ENCODE measurements around the gene BRSK1.

Gene BRSK1

DNA sequence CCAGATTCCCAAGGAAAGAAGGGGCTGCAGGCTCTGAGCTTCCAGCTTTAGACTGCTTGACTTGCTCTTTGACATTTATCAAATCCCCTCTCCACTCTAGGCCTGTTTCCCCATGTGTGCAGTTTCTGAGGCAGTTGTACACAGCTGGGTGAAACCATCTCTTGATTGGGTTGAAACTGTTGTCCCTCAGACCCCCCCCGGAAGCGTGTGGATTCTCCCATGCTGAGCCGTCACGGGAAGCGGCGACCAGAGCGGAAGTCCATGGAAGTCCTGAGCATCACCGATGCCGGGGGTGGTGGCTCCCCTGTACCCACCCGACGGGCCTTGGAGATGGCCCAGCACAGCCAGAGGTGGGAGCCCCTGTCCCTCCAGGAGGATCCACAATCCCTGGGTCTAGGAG, 19.7 kb downstream of the BRSK1 start:
- no peak for DNase-seq (ENCODE audit: low read depth in 2 of 3, low spot score in 1 of 3)

DNA sequence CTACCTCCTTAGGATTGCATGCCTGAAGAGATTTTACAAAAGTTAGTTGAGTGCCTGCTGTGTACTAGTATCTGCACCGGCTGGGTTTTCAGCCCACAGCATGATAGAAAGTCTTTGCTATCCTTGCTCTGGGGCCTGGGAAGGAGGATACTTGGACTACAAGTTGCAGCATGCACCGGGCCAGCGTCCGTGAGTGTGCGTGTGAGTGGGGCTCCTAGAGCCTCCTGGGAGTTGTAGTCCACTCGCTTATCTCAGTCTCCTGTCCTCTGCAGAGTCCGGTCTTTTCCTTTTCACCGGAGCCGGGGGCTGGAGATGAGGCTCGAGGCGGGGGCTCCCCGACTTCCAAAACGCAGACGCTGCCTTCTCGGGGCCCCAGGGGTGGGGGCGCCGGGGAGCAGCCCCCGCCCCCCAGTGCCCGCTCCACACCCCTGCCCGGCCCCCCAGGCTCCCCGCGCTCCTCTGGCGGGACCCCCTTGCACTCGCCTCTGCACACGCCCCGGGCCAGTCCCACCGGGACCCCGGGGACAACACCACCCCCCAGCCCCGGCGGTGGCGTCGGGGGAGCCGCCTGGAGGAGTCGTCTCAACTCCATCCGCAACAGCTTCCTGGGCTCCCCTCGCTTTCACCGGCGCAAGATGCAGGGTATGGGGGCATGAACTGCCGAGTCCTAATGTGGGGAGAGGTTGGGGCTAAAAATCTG, 20.6 kb downstream of the BRSK1 start:
- peak in 1 of 3 donors; percentile 24 for DNase-seq (ENCODE audit: low read depth in 2 of 3, low spot score in 1 of 3)

DNA sequence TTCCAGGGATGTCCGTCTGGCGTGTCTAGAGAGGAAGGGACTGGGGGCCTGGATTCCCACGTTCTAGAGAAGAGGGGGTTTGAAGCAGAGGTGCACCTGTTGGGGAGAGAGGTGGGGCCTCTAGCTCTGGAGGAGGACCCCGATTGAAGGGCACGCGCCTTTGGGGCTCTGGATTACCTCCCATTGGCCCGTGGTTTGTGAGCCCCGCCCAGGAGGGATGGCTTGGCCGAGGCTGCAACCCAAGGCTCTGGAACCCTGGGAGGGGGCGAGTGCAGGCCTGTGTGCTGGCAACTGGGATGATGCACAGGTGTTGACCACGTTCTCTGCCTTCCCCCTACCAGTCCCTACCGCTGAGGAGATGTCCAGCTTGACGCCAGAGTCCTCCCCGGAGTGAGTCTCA, 21.2 kb downstream of the BRSK1 start:
- DNase-seq (ENCODE audit: low read depth in 2 of 3, low spot score in 1 of 3) = no peak

DNA sequence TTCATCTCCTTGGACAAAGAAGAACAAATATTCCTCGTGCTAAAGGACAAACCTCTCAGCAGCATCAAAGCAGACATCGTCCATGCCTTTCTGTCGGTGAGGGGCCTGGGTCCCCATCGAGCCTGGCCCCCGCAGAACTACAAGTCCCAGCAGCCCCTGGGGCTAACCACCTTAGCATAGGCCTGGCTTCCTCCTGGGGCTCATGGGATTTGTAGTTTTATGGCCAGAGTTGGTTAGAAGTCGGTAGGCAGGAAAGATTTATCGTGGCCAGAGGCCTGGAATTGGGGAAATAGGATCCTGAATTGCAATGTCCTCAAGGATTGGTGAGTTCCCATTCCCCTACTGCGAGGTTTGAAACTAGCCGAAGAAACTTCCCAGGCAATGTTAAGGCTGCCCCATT, 21.7 kb downstream of the BRSK1 start:
- DNase-seq (ENCODE audit: low read depth in 2 of 3, low spot score in 1 of 3) = peak in 2 of 3 donors; percentile 33 to 46

DNA sequence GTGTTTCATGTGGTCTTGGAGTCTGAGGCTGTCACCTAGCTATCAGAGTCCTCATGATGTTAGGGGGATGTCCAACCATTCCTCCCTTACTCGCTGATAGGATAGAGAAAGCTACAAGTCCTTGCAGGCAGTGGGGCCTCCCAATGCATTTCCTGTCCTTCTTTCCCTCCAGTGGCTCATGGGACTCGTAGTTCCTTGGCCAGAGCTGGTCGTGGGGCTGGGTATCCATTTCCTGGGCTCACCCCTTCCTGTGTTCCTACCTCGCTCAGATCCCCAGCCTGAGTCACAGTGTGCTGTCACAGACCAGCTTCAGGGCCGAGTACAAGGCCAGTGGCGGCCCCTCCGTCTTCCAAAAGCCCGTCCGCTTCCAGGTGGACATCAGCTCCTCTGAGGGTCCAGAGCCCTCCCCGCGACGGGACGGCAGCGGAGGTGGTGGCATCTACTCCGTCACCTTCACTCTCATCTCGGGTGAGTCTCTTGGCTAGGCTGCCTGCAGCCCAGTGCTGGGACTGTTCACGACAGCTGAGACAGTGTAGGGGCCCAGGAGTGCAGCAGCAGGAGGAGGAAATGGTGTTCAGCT, 22.3 kb downstream of the BRSK1 start:
- no peak for DNase-seq (ENCODE audit: low read depth in 2 of 3, low spot score in 1 of 3)

DNA sequence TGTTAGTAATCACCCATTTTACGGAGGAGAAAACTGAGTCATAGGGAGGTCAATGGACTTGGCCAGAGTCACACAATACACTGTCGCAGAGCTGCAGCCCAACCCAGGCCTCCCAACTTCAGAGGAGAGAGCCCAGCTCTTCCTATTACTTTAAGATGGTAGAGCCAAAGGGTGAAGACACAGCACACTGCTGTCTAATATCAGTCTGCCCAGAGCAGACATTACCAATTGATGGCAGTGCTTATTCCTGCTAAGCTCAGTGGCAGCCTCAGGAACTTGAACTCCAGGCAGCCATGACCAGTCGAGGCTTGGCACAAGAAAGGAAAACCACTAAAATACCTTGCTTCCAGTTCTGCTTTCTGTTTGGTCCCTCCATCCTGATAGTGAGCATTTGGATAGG, 22.9 kb downstream of the BRSK1 start:
- DNase-seq (ENCODE audit: low read depth in 2 of 3, low spot score in 1 of 3) = no peak

DNA sequence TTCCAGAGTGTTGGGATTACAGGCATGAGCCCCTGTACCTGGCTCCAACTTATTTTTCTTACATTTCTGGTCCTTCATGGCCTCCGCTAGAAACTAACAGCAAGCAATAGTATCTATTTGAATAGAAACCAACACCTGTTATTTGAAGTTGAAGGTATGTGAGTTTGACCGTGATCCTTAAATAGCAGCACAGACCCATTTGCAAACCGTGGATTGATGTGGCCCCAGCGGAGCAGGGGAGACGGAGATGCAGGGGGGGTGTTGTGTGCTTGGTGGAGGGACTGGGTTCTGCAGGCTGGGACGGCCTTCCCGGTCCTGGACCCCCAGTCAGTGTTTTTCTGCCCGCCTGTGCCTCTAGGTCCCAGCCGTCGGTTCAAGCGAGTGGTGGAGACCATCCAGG, 24.5 kb downstream of the BRSK1 start:
- DNase-seq (ENCODE audit: low read depth in 2 of 3, low spot score in 1 of 3) = no peak

DNA sequence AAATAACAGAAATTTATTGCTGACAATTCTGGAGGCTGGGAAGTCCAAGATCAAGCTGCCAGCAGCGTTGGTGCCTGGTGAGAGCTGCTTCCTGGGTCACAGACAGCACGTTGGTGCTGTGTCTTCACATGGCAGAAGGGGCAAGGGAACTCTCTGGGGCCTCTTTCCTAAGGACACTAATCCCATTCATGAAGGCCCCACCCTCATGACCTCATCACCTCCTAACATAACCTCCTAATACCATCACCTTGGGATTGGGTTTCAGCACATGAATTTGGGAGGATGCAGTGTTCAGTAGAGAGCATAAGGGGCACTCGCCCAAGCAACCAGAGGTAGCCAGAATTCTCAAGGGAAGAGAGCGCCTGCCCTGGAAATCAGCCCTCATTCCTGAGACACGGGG, 25.7 kb downstream of the BRSK1 start:
- DNase-seq (ENCODE audit: low read depth in 2 of 3, low spot score in 1 of 3) = no peak

DNA sequence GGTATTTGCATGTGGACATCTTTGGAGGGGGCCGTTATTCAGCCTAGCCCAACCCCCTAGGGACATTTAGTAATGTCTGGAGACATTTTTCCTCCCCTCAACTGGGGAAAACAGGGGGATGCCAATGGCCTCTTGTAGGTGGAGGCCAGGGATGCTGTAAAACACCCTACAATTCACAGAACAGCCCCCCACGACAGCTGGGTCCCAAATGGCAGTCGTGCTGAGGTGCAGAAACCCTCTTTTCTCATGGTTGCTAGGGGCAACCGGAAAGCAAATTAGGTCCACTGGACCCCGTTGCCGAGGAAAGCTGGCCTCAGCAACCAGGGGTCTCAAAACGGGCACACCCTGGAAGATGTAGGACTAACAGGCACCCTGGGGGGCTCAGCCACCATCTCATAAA, 26.7 kb downstream of the BRSK1 start:
- no peak for DNase-seq (ENCODE audit: low read depth in 2 of 3, low spot score in 1 of 3)

DNA sequence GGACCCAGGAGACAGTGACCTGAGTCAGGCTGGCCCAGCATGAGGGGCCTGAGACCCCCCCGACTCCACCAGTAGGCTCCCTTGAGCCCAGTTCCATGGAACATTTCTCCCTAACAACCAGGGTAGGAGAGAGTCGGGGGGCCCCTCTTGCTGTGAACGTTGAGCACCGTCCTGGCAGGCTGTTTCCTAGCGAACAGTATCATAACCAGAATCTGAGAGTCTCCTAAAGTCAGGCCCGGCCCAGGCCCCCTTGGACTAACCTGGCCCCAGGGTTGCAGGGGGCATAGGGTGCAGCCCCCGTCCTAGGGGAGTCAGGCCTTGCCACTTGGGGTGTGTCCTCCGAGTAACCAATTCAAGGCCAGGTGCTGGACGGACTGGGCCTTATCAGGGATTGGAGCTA, 27.6 kb downstream of the BRSK1 start:
- no peak for DNase-seq (ENCODE audit: low read depth in 2 of 3, low spot score in 1 of 3)

DNA sequence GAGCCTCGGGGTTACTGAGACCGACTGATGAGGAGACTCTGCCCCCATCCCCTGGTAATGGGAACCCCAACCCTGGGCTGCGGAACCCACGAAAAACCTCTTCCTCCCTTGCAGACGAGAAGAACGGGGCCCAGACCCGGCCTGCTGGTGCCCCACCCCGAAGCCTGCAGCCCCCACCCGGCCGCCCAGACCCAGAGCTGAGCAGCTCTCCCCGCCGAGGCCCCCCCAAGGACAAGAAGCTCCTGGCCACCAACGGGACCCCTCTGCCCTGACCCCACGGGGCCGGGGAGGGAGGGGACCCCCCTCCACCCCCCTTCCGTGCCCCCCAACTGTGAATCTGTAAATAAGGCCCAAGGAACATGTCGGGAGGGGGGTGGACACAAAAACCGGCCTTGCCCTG, 28.0 kb downstream of the BRSK1 start:
- no peak for DNase-seq (ENCODE audit: low read depth in 2 of 3, low spot score in 1 of 3)

DNA sequence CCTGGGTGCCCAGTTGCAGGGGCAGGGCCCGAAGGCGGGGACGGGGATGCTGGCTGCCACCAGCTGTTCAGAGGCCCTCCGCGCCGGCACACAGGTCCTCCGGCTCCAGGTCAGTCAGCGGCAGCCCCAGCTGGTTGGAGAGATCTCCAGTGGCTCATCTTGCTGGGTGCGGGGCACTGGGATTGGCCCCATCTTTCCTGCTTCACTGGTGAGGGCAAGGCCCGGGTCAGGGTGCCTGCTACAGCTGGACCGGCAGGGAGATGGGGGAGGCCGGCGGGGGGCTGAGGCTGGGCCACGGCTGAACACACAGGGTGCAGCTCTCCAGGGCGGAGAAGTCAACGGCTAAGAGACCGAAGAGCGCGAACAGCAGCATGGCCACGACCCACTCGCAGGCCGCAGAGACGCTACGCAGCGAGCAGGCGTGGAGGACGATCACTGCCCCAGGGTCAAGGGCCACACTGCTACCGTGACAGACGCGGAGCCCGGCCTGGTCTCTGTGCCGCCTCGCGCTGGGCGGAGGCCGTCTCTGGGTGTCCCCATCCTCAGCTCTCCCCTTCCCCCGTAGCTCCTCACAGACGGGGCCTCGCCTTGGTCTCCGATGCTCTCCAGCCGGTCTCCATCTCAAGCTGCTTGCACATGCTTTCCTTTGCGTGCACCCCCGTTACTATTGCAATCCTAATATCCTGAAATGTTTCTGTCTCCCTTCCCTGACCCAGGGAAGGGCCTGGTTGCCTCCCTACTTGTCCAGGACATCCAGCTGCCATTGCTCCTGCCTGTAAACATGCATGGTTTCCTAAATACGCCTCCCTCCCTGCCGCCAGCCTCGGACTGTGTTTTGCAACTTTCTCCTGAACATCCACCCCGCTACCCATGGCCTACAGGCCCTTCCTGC, 29.1 kb downstream of the BRSK1 start:
- DNase-seq (ENCODE audit: low read depth in 2 of 3, low spot score in 1 of 3) = no peak

DNA sequence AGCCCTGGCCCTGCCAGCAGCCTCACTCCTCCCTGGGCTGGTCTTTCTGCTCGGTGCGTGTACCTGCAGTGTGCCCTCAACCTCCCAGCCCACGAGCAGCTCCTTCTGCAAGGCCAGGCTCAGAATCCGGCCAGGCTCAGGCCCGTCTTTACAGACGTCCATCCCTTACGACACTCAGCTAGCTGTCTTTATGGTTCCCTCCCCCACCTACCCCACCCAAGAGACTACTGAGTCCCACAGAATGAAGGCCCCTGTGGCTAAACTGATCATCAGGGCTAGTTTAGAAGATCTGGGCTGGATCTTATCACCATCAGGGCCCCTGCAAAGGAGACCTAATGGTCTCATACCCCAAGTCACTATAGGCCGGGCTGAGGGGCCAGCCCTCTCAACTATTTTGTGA, 30.6 kb downstream of the BRSK1 start:
- no peak for DNase-seq (ENCODE audit: low read depth in 2 of 3, low spot score in 1 of 3)

DNA sequence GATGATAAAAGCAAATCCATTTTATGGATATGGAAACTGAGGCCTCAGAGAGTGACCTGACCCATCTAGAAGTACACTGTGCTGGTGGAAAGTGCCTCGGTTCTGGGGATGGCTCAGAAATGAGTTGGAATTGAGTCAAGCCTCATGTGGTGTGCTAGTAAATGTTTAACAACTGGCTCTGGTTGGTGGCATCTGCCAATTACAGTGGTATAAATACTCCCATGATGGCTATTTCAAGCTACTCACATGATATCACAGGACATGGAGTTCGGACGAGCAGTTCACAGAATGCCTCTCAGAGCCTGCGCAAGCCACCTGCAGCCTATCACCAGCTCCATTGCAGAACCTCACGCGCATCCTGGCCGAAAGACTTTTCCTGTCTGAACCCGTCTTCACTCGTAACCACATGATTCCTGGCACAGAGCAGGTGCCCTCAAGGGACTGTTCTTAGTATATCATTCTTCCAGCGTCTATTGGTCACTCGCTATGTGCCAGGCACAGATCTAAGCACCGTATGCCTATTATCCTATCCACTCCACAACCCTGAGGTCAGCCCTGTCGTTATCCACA, 32.2 kb downstream of the BRSK1 start:
- no peak for DNase-seq (ENCODE audit: low read depth in 2 of 3, low spot score in 1 of 3)

DNA sequence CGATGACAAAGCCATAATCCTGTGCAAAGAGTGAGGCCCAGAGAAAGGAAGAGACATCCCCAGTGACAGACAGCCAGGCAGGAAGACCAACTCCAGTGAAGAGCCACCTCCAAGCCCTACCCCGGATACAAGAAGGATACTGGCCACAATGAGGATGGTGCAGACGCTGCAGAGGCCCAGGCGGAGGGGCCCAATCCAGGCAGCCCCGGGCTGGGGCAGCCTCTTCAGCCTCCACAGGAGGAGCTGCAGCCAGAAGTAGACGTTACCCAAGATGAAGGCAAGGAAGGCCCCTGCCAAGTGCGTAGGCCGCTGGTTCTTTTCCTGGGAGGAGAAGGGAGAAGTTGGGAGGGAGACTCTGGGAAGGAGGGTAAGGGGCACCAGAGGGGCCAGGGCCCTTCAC, 32.8 kb downstream of the BRSK1 start:
- DNase-seq (ENCODE audit: low read depth in 2 of 3, low spot score in 1 of 3) = no peak

DNA sequence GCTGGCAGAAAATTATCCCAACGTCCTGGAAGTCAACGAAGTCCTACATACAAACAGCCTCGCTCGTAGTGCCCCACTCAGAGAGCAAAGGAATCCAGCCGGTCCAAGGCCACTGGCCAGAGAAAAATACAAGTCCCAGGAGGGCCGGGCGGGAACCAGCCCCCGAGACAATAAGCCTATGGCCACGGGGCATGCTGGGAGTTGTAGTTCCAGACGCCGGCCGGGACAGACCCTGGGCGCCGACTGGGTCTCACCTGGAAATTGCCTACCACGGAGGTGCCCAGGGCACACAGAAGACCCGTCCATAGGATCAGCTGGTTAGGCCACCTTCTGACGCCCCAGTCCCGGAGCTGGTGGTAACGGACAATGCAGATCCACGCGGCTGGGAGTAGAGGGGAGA, 36.0 kb downstream of the BRSK1 start:
- DNase-seq (ENCODE audit: low read depth in 2 of 3, low spot score in 1 of 3) = no peak

DNA sequence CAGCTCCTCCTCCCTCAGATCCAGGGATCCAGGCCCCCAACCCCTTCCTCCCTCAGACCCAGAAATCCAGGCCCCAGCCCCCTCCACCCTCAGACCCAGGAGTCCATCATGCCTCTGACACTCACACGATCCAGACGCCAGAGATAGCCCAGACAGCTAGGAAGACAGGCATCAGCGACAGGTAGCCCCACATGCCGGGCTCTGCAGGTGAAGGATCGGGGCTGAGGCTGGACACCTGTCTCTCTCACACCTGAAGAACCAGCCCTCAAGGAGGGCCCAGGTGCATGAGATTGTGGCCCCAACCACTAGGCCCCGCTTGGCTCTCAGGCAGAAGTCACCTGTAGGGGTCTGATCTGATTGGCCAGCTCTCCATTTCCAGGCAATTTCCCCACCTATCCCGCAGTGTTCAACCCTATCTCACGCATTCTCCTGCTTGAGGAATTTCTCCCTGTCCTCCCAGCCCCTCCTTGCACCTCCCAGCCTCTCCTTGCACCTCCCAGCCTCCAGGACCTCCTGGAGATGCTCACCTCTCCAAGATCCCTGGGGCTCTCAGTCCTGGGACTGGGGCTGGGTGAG, 37.1 kb downstream of the BRSK1 start:
- no peak for DNase-seq (ENCODE audit: low read depth in 2 of 3, low spot score in 1 of 3)

DNA sequence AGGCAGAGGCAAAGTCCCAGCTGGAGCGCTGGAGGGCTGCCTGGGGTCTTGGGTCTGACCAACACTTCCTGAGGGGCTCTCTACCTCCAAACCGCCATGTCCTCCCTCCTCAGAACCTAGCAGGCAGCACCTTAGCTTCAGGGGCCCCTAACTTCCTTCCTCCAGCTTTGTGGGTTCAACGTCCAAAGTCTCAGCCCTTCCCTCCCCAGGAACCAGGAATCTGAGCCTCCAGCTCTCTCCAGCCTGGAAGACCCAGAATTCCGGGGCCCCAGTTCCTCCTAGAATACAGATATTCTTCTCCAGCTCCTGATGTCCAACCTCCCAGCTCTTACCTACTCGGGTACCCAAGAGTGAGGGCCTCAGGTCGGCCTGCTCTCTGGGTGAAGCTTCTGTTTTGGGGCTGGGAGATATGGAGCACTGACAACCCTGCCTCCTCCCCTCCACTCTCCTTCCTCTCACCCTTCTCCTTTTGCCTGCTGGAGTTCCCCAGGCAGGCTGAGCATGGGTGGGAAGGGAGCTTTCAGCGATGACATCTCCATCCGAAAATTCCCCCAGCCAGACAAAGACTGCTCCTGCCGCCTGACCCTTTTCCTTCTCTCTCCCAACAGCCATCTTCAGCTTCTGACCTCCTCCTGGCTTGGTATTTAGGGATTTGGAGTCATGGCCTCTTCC, 37.8 kb downstream of the BRSK1 start:
- DNase-seq (ENCODE audit: low read depth in 2 of 3, low spot score in 1 of 3) = no peak

DNA sequence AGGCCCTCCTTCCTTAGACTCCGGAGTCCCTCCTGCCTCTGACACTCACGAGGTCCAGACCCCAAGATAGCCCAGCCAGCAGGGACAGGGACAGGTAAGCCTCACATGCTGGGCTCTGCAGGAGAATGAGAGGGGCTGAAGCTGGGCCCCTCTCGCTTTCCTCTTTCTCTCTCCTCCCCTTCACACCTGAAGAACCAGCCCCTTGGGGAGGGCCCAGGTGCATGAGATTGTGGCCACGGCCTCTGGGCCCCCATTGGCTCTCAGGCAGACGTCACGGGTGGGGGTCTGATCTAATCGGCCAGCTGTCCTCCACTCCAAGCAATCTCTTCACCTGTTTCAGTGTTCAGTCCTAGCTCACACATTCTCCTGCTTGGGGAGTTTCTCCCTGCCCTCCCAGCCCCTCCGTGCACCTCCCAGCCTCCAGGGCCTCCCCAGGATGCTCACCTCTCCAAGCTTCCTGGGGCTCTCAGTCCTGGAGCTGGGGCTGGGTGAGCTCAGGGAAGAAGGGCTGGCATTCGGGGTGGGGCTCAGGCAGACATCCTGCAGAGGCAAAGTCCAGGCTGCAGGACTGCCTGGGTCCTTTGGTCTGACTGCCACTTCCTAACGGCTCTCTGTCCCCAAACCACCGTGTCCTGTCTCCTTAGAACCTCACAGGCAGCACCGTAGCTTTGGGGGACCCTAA, 38.5 kb downstream of the BRSK1 start:
- no peak for DNase-seq (ENCODE audit: low read depth in 2 of 3, low spot score in 1 of 3)

DNA sequence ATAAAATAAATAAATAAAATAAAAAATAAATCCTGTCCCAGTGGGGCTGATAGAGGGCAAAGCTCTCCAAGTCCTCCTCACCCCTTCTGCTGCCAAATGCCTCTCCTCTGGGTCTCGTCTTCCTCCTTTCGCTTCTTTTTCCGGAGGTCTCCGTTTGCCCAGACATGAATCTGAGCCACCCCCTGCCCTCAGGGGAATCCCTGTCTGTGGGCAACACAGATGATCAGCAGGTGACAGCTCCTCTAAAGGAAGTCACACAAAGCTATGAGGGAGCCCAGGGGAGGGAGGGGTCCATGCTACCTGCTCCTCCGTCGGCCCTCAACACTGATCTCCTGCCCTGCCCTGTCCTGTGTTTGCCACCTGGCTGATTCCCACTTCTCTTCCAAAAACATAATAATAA, 40.9 kb downstream of the BRSK1 start:
- no peak for DNase-seq (ENCODE audit: low read depth in 2 of 3, low spot score in 1 of 3)

DNA sequence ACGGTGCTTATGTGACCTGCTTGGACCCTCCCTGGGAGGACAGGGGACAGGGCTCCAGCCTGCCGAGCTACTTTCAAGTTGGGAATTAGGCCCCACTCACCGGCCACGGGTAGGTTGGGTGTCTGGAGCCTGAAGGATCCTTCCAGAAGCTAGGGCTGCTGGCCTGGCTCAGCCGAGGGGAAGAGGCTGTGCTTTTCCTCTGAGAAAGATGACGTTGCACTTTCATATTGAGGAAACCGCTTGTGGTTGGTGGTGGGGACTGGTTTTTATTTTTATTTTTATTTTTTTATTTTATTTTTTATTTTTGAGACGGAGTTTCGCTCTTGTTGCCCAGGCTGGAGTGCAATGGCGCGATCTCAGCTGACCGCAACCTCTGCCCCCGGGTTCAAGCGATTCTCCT, 41.4 kb downstream of the BRSK1 start, which contains the start of gene TMEM150B:
TMEM150B (minus strand) TSS at position 170 of the 400 bp plus-strand sequence. CDS start 4,305 bp downstream, outside the sequence.
- no peak for DNase-seq (ENCODE audit: low read depth in 2 of 3, low spot score in 1 of 3)
